BLaER1 (cell line): ENCODE measurements around the gene TPSB2.

Source experiments
- H3K27ac ChIP-seq: shearing (Covaris generic); formaldehyde crosslinking; 2 replicates; pipeline ENCODE4 v1.8.1; 2022
- H3K27me3 ChIP-seq: shearing (Covaris generic); formaldehyde crosslinking; 2 replicates; pipeline ENCODE4 v1.8.1; 2022
- H3K36me3 ChIP-seq: shearing (Covaris generic); formaldehyde crosslinking; 2 replicates; pipeline ENCODE4 v1.8.1; 2022
- H3K4me1 ChIP-seq: shearing (Covaris generic); formaldehyde crosslinking; 2 replicates; pipeline ENCODE4 v1.8.1; 2022
- H3K4me2 ChIP-seq: shearing (Covaris generic); formaldehyde crosslinking; 2 replicates; pipeline ENCODE4 v1.8.1; 2022
- H3K4me3 ChIP-seq: shearing (Covaris generic); formaldehyde crosslinking; 2 replicates; pipeline ENCODE4 v1.8.1; 2022
- H3K9ac ChIP-seq: shearing (Covaris generic); formaldehyde crosslinking; 2 replicates; pipeline ENCODE4 v1.8.1; 2022
- H3K9me3 ChIP-seq: shearing (Covaris generic); formaldehyde crosslinking; 2 replicates; pipeline ENCODE4 v1.8.1; 2022
- H4K20me1 ChIP-seq: shearing (Covaris generic); formaldehyde crosslinking; 2 replicates; pipeline ENCODE4 v1.8.1; 2022
- Cebpa-rat ChIP-seq: shearing (Covaris generic); IDR thresholded peaks from 2 replicates; pipeline ENCODE4 v1.8.1; 2022

TPSB2 gene

GRCh38 chr16:1218061-1218929, 11.7 kb downstream of the TPSB2 start:
- Histone ChIP-seq H3K27me3 (no peaks in the 10 kb centered on the region), H3K36me3 (peaks cover 72% of the 10 kb centered on the region), H3K4me3 (no peak overlapping the region), H3K9ac (no peak overlapping the region), H3K4me1 (peaks cover 9% of the 10 kb centered on the region), H4K20me1 (peaks cover 60% of the 10 kb centered on the region), H3K4me2 (no peak overlapping the region), H3K27ac (no peak overlapping the region), H3K9me3 (no peaks in the 10 kb centered on the region)
- TF ChIP-seq Cebpa-rat = no peak

GRCh38 chr16:1217526-1217925, 12.5 kb downstream of the TPSB2 start:
- Histone ChIP-seq H4K20me1 (peaks cover 56% of the 10 kb centered on the region), H3K27me3 (no peaks in the 10 kb centered on the region), H3K9me3 (no peaks in the 10 kb centered on the region), H3K4me3 (no peak overlapping the region), H3K36me3 (peaks cover 80% of the 10 kb centered on the region), H3K4me1 (peaks cover 9% of the 10 kb centered on the region), H3K9ac (no peak overlapping the region), H3K27ac (no peak overlapping the region), H3K4me2 (no peak overlapping the region)
- TF ChIP-seq Cebpa-rat = no peak

- Histone ChIP-seq H3K4me3 (no peak overlapping the region), H3K9me3 (no peaks in the 10 kb centered on the region), H3K4me2 (no peak overlapping the region), H3K27ac (no peak overlapping the region), H3K27me3 (no peaks in the 10 kb centered on the region), H4K20me1 (peaks cover 49% of the 10 kb centered on the region; the same call in 1 of the 2 replicates), H3K9ac (no peak overlapping the region), H3K4me1 (peaks cover 9% of the 10 kb centered on the region), H3K36me3 (peaks cover 87% of the 10 kb centered on the region)
- no peak for TF ChIP-seq Cebpa-rat
Observed at GRCh38 chr16:1216681-1217400, 13.1 kb downstream of the TPSB2 start.

GRCh38 chr16:1216296-1216619, 13.7 kb downstream of the TPSB2 start:
- H3K27me3 ChIP-seq = no peaks in the 10 kb centered on the region
- H3K4me2 ChIP-seq = no peak overlapping the region

GRCh38 chr16:1215574-1216295, 14.2 kb downstream of the TPSB2 start:
- H3K9me3 ChIP-seq = no peaks in the 10 kb centered on the region
- peaks cover 38% of the 10 kb centered on the region; the same call in 1 of the 2 replicates for H4K20me1 ChIP-seq
- H3K27me3 ChIP-seq = no peaks in the 10 kb centered on the region
- H3K4me1 ChIP-seq = peaks cover 9% of the 10 kb centered on the region
- no peak for TF ChIP-seq Cebpa-rat
- peaks cover 93% of the 10 kb centered on the region for H3K36me3 ChIP-seq
- no peak overlapping the region for H3K27ac ChIP-seq
- peak overlapping the region; percentile 24 for H3K4me2 ChIP-seq
- H3K9ac ChIP-seq = no peak overlapping the region
- H3K4me3 ChIP-seq = no peak overlapping the region

More at GRCh38 chr16:1216296-1216619, 13.7 kb downstream of the TPSB2 start:
- peaks cover 92% of the 10 kb centered on the region for H3K36me3 ChIP-seq
- peaks cover 9% of the 10 kb centered on the region for H3K4me1 ChIP-seq
- no peaks in the 10 kb centered on the region for H3K9me3 ChIP-seq
- no peak overlapping the region for H3K4me3 ChIP-seq
- peaks cover 43% of the 10 kb centered on the region; the same call in 1 of the 2 replicates for H4K20me1 ChIP-seq
- no peak overlapping the region for H3K9ac ChIP-seq
- H3K27ac ChIP-seq = no peak overlapping the region
- no peak for TF ChIP-seq Cebpa-rat

GRCh38 chr16:1214719-1215118, 15.3 kb downstream of the TPSB2 start:
- no peak overlapping the region for H3K4me2 ChIP-seq
- peaks cover 90% of the 10 kb centered on the region for H3K36me3 ChIP-seq
- peaks cover 9% of the 10 kb centered on the region for H3K4me1 ChIP-seq
- no peak for TF ChIP-seq Cebpa-rat
- H3K9me3 ChIP-seq = no peaks in the 10 kb centered on the region
- H3K4me3 ChIP-seq = no peak overlapping the region
- H3K27me3 ChIP-seq = no peaks in the 10 kb centered on the region
- H4K20me1 ChIP-seq = peaks cover 30% of the 10 kb centered on the region; the same call in 1 of the 2 replicates
- H3K27ac ChIP-seq = no peak overlapping the region
- no peak overlapping the region for H3K9ac ChIP-seq

GRCh38 chr16:1213796-1214372, 16.1 kb downstream of the TPSB2 start:
- TF ChIP-seq Cebpa-rat = no peak
- no peak overlapping the region for H3K27ac ChIP-seq
- peaks cover 90% of the 10 kb centered on the region for H3K36me3 ChIP-seq
- H3K4me3 ChIP-seq = no peak overlapping the region
- no peak overlapping the region for H3K9ac ChIP-seq
- no peak overlapping the region for H3K4me2 ChIP-seq
- no peaks in the 10 kb centered on the region for H3K27me3 ChIP-seq
- peaks cover 15% of the 10 kb centered on the region for H3K4me1 ChIP-seq
- peaks cover 30% of the 10 kb centered on the region; the same call in 1 of the 2 replicates for H4K20me1 ChIP-seq
- no peaks in the 10 kb centered on the region for H3K9me3 ChIP-seq

- Histone ChIP-seq H3K9me3 (no peaks in the 10 kb centered on the region), H3K27ac (no peak overlapping the region), H3K4me3 (no peak overlapping the region), H3K4me2 (no peak overlapping the region), H3K9ac (no peak overlapping the region), H3K36me3 (peaks cover 90% of the 10 kb centered on the region), H3K4me1 (peaks cover 21% of the 10 kb centered on the region), H3K27me3 (no peaks in the 10 kb centered on the region), H4K20me1 (peaks cover 30% of the 10 kb centered on the region; the same call in 1 of the 2 replicates)
- no peak for TF ChIP-seq Cebpa-rat
Observed at GRCh38 chr16:1213231-1213630, 16.8 kb downstream of the TPSB2 start.

- no peak overlapping the region for H3K4me2 ChIP-seq
- H3K27ac ChIP-seq = no peak overlapping the region
- no peaks in the 10 kb centered on the region for H3K27me3 ChIP-seq
- peaks cover 29% of the 10 kb centered on the region; the same call in 1 of the 2 replicates for H4K20me1 ChIP-seq
- H3K36me3 ChIP-seq = peaks cover 85% of the 10 kb centered on the region
- no peak for TF ChIP-seq Cebpa-rat
- peaks cover 26% of the 10 kb centered on the region for H3K4me1 ChIP-seq
- H3K9me3 ChIP-seq = no peaks in the 10 kb centered on the region
- no peak overlapping the region for H3K4me3 ChIP-seq
- no peak overlapping the region for H3K9ac ChIP-seq
Observed at GRCh38 chr16:1212616-1213194, 17.3 kb downstream of the TPSB2 start.
